Right lobe of liver (tissue), 4 donors: ENCODE results near the gene ALDH6A1.

Experiments used
- POLR2A ChIP-seq: fragments of 450-650 bp; IDR thresholded peaks from one replicate; pipeline ENCODE4 v1.6.1; 2017; ENCODE audit warnings: antibody characterized with exemption, mild to moderate bottlenecking
- TF ChIP-seq, protein P1 (sequence below), 4 donors: fragments of 200-600 bp in 3 of 4; fragments of 450-650 bp in 1 of 4; IDR thresholded peaks; one replicate each; pipeline versions ENCODE4 v1.5.1 to v1.8.0; 2016 to 2022; ENCODE audit warnings: antibody characterized with exemption in 4 of 4, mild to moderate bottlenecking in 2 of 4
- donor health status: DM: no; HTN: no; CAD: no.
- donor health status: DM: no; HTN: no; CAD: no.
- donor health status: DM: no; HTN: yes; CAD: no.

DNA sequence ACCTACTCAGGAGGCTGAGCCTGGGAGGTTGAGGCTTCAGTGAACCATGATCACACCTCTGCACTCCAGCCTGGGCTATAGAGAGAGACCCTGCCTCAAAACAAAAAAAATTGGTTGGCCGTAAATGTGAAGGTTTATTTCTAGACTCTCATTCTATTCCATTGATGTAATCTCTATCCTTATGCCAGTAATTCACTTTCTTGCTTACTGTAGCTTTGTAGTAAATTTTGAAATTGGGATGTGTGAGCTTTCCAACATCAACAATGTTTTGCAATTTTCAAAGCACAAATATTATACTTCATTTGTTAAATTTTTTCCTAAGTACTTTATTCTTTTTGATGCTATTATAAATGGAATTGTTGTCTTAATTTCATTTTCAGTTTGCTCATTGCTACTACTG lies 25.1 kb upstream of the ALDH6A1 start:
- TF ChIP-seq, protein P1, sequence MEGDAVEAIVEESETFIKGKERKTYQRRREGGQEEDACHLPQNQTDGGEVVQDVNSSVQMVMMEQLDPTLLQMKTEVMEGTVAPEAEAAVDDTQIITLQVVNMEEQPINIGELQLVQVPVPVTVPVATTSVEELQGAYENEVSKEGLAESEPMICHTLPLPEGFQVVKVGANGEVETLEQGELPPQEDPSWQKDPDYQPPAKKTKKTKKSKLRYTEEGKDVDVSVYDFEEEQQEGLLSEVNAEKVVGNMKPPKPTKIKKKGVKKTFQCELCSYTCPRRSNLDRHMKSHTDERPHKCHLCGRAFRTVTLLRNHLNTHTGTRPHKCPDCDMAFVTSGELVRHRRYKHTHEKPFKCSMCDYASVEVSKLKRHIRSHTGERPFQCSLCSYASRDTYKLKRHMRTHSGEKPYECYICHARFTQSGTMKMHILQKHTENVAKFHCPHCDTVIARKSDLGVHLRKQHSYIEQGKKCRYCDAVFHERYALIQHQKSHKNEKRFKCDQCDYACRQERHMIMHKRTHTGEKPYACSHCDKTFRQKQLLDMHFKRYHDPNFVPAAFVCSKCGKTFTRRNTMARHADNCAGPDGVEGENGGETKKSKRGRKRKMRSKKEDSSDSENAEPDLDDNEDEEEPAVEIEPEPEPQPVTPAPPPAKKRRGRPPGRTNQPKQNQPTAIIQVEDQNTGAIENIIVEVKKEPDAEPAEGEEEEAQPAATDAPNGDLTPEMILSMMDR (IDR thresholded peaks at IDR 0.05), result no peak
- no peak for TF ChIP-seq POLR2A
